Transverse colon (tissue), 4 donors: ENCODE results near the gene PIGB. TPM values are rescaled to one million over a fixed set of nuclear protein-coding genes. Genes with fewer than 3 reads are reported as not detected.
"Not testable (repeated sequence)": the region's sequence is repeated elsewhere in the genome, so short reads cannot be mapped to it uniquely, and the experiment has no call there.

Experiments used
- DNase-seq: peaks from one replicate; pipeline ENCODE4 v3.0.0-alpha.2; 2019
- H3K27ac ChIP-seq, 4 donors: fragments of 200-600 bp; sonication (generic); 2 replicates each; pipeline ENCODE4 v1.5.1; 2016 to 2018; ENCODE audit warnings: inconsistent platforms in 4 of 4
- H3K27me3 ChIP-seq: fragments of 200-600 bp; sonication (generic); 2 replicates; pipeline ENCODE4 v1.5.1; 2017; ENCODE audit warnings: inconsistent platforms
- H3K36me3 ChIP-seq, 4 donors: fragments of 200-600 bp; sonication (generic); 2 replicates each; pipeline ENCODE4 v1.5.1; 2017 to 2019; ENCODE audit warnings: inconsistent platforms in 4 of 4
- H3K4me1 ChIP-seq, 4 donors: fragments of 200-600 bp; sonication (generic); 2 replicates each; pipeline ENCODE4 v1.5.1; 2017 to 2020; ENCODE audit warnings: inconsistent platforms in 4 of 4
- H3K4me3 ChIP-seq, 4 donors: fragments of 200-600 bp; sonication (generic); 1 replicate in 1 of 4; 2 replicates in 3 of 4; pipeline versions ENCODE4 v1.5.1 to v1.6.1; 2017 to 2019; ENCODE audit warnings: inconsistent platforms in 4 of 4
- H3K9me3 ChIP-seq, 2 donors: fragments of 200-600 bp; sonication (generic); 2 replicates each; pipeline ENCODE4 v1.5.1; 2017 to 2019; ENCODE audit warnings: inconsistent platforms in 2 of 2
- CTCF ChIP-seq, 5 experiments: fragments of 200-600 bp in 3 of 5; fragments of 450-650 bp in 2 of 5; sonication (generic) in 3 of 5; IDR thresholded peaks; 1 replicate in 2 of 5; 2 replicates in 3 of 5; pipeline ENCODE4 v1.5.1; 2016 to 2017; ENCODE audit warnings: antibody characterized with exemption in 5 of 5, inconsistent platforms in 3 of 5, mild to moderate bottlenecking in 2 of 5, moderate library complexity in 1 of 5
- EP300 ChIP-seq: sonication (generic); formaldehyde crosslinking; IDR thresholded peaks from one replicate; pipeline ENCODE4 v1.6.1; 2017; ENCODE audit warnings: antibody characterized with exemption, low read depth
- POLR2A ChIP-seq: fragments of 450-650 bp; IDR thresholded peaks from one replicate; pipeline ENCODE4 v1.6.1; 2016; ENCODE audit warnings: antibody characterized with exemption, mild to moderate bottlenecking, moderate library complexity
- POLR2AphosphoS5 ChIP-seq, 3 donors: sonication (generic); formaldehyde crosslinking; IDR thresholded peaks; one replicate each; pipeline ENCODE4 v1.6.1; 2016; ENCODE audit warnings: antibody characterized with exemption in 3 of 3
- WGBS, 2 donors: methylation state at CpG; one replicate each; pipeline ENCODE4 v1.1.5; 2018; ENCODE audit warnings: low coverage in 1 of 2; 5-methylcytosine and 5-hydroxymethylcytosine counted together
- in situ Hi-C, 4 donors: fragments of 200-750 bp; cut with MboI; loops; one replicate each; pipeline versions ENCODE4 v1.15.0 to v1.15.1; 2017; ENCODE audit warnings: low sequenced_read_pairs in 3 of 4, low pct_ligation_motif_present in 1 of 4, low pct_unique_long_range_greater_than_20kb in 1 of 4
- intact Hi-C: fragments of 100-400 bp; cut with DNase I; formaldehyde crosslinking; loops from one replicate; pipeline ENCODE4 v1.15.1; 2023; ENCODE audit warnings: low total_unique reads
- total RNA-seq, 4 donors: library from RNA; depleted of rRNA; stranded (reverse); fragments of >200 nt; gene quantifications; one replicate each; pipeline ENCODE4 v1.1.0, GENCODE V29; 2016

PIGB gene
- total RNA-seq, 4 donors from 2014 or later, result 0.60 to 15.3 (median 14.5) TPM

- in situ Hi-C loops (loop anchor here in 1 of 4 donors (10.0 kb wide), 1 partner anchor 67 kb away; no protein-coding TSS in a partner anchor), intact Hi-C loops (no loop called here)
- no peak overlapping the region for H3K4me3 ChIP-seq
- H3K9me3 ChIP-seq, result no peaks in the 10 kb centered on the region
- TF ChIP-seq POLR2A (no peak), EP300 (no peak), CTCF (IDR thresholded peaks at IDR 0.05) (no peak), POLR2AphosphoS5 (IDR thresholded peaks at IDR 0.05) (no peak)
- H3K27ac ChIP-seq, result peak overlapping the region; percentile 2 to 57 (median 31)
- no peaks in the 10 kb centered on the region for H3K27me3 ChIP-seq
- H3K4me1 ChIP-seq, result peaks cover 5 to 24% (median 12%) of the 10 kb centered on the region in 4 donors
- H3K36me3 ChIP-seq, result no peaks in the 10 kb centered on the region
- DNase-seq, result no peak
These were observed 37.3 kb upstream of the PIGB start for GRCh38 chr15:55281517-55282228.

GRCh38 chr15:55282284-55282833 lies 36.7 kb upstream of the PIGB start:
- peak overlapping the region; percentile 2 to 57 (median 31) for H3K27ac ChIP-seq
- H3K9me3 ChIP-seq, result no peaks in the 10 kb centered on the region
- H3K4me3 ChIP-seq, result no peak overlapping the region
- DNase-seq, result no peak
- in situ Hi-C loops (loop anchor here in 1 of 4 donors (10.0 kb wide), 1 partner anchor 68 kb away; no protein-coding TSS in a partner anchor), intact Hi-C loops (no loop called here)
- no peaks in the 10 kb centered on the region for H3K27me3 ChIP-seq
- H3K4me1 ChIP-seq, result peaks cover 5 to 21% (median 12%) of the 10 kb centered on the region in 4 donors
- WGBS, 2 donors, result 62% methylated on average over 5 of the region's 5 CpGs; no CpG with 5 or more reads in 1 of the 2 donors
- TF ChIP-seq POLR2A (no peak), EP300 (no peak), CTCF (IDR thresholded peaks at IDR 0.05) (no peak), POLR2AphosphoS5 (IDR thresholded peaks at IDR 0.05) (no peak)
- H3K36me3 ChIP-seq, result no peaks in the 10 kb centered on the region

- Histone ChIP-seq H3K4me1 (peaks cover 5 to 24% (median 15%) of the 10 kb centered on the region in 4 donors), H3K27me3 (no peaks in the 10 kb centered on the region), H3K36me3 (no peaks in the 10 kb centered on the region), H3K27ac (peak overlapping the region in 3 of 4 donors; percentile 2 to 57 (median 27)), H3K9me3 (no peaks in the 10 kb centered on the region), H3K4me3 (no peak overlapping the region)
- TF ChIP-seq POLR2AphosphoS5 (IDR thresholded peaks at IDR 0.05) (no peak), POLR2A (no peak), CTCF (IDR thresholded peaks at IDR 0.05) (no peak), EP300 (no peak)
- 60 to 79% methylated on average over 3 to 6 of the region's 6 CpGs for WGBS, 2 donors
- intact Hi-C loops (no loop called here), in situ Hi-C loops (loop anchor here in 1 of 4 donors (10.0 kb wide), 1 partner anchor 69 kb away; no protein-coding TSS in a partner anchor)
- DNase-seq, result no peak
These were observed 35.5 kb upstream of the PIGB start for GRCh38 chr15:55283379-55284147.

- H3K9me3 ChIP-seq, result no peaks in the 10 kb centered on the region
- intact Hi-C loops (no loop called here), in situ Hi-C loops (loop anchor here in 1 of 4 donors (10.0 kb wide), 1 partner anchor 70 kb away; no protein-coding TSS in a partner anchor)
- no peaks in the 10 kb centered on the region for H3K27me3 ChIP-seq
- DNase-seq, result no peak
- no peak for TF ChIP-seq POLR2A
- no peak for TF ChIP-seq EP300
- no peak for TF ChIP-seq POLR2AphosphoS5 (IDR thresholded peaks at IDR 0.05)
- no peak for TF ChIP-seq CTCF (IDR thresholded peaks at IDR 0.05)
- H3K4me1 ChIP-seq, result peaks cover 5 to 27% (median 16%) of the 10 kb centered on the region in 4 donors
- WGBS, 2 donors, result 67 to 83% methylated on average over 1 of the region's 1 CpG
- H3K4me3 ChIP-seq, result no peak overlapping the region
- no peaks in the 10 kb centered on the region for H3K36me3 ChIP-seq
- H3K27ac ChIP-seq, result no peak overlapping the region
These were observed 34.6 kb upstream of the PIGB start for GRCh38 chr15:55284426-55284825.

GRCh38 chr15:55286442-55287189 lies 32.4 kb upstream of the PIGB start:
- H3K36me3 ChIP-seq, intact Hi-C loops, H3K4me3 ChIP-seq, H3K27ac ChIP-seq, H3K9me3 ChIP-seq, H3K27me3 ChIP-seq, DNase-seq: not testable (repeated sequence)
- H3K4me1 ChIP-seq, result peaks cover 5 to 29% (median 20%) of the 10 kb centered on the region in 4 donors
- 93% methylated on average over 3 to 10 of the region's 10 CpGs for WGBS, 2 donors
- in situ Hi-C loops, result loop anchor here in 1 of 4 donors (10.0 kb wide), 1 partner anchor 72 kb away; no protein-coding TSS in a partner anchor
